ENCODE measurements around the gene MACROH2A1.

MACROH2A1 gene

GRCh38 chr5:135357685-135358084 is 41.3 kb downstream of the MACROH2A1 start:
- no peak for DNase-seq (ENCODE audit: insufficient read length, low spot score)
- FAIRE-seq = no peak

DNA sequence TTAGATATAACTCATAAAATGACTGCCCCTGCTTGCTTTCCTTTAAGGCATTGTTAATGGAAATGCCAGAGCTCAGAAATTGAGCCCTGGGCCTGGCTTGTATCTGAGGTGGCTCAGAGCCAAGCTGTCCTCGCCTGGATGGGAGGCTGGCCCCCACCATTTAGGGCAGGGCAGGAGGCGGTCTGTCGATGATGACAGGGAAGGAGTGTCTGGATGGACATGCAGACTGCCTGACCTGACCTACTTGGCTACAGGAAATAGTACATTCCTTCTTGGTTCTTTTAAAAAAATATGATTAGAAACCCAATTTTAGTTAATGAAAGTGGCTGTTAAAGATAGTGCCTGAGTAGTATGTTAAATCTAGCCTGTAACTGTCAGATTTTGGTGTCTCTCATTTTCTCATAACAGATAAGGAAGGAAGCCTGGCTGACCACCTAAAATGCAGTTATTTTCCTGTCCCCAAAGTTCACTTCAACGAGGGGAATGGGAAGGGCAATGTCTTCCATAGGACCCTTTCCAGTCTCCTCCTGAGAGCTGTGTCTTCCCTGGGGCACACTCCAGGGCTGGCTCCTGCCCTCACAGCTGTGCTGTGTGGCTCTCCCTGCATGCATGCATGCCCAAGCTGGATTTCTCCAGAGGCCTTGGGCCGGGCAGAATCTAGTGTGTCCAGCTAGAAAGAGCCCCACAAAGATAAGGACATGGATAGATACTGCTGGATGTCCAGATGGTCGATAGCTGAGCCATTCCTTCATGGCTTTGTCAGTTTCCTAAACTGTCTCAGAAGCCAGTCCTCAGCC is 42.3 kb downstream of the MACROH2A1 start:
- no peak for FAIRE-seq
- no peak for DNase-seq (ENCODE audit: insufficient read length, low spot score)

- DNase-seq (ENCODE audit: insufficient read length, low spot score) (no peak), FAIRE-seq (no peak)
These were observed 43.9 kb downstream of the MACROH2A1 start for GRCh38 chr5:135355169-135355568.

GRCh38 chr5:135353952-135354721 is 44.9 kb downstream of the MACROH2A1 start:
- DNase-seq (ENCODE audit: insufficient read length, low spot score) = no peak
- no peak for FAIRE-seq

DNA sequence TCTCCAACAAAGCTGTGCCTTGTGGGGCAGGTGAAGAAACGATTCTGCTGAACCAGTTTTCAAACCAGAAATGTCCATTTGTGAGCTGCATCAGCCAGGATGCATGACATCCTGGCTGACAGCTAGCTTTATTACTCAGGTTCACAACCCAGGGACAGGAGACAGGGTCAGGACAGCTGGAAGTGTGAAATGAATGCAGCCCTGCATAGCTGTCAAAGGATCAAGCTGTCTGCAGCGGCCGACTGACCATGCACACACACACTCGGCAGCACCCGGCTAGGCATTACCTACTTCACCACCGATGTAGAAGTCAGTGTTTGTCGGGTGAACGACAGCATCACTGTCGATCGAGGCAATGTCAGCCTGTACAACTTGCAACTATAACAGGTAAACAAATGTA is 48.5 kb downstream of the MACROH2A1 start:
- no peak for DNase-seq (ENCODE audit: insufficient read length, low spot score)
- no peak for FAIRE-seq

- FAIRE-seq = no peak
- DNase-seq (ENCODE audit: insufficient read length, low spot score) = no peak
These were observed 49.1 kb downstream of the MACROH2A1 start for GRCh38 chr5:135349886-135350285.

GRCh38 chr5:135349451-135349850 is 49.6 kb downstream of the MACROH2A1 start:
- FAIRE-seq = no peak
- DNase-seq (ENCODE audit: insufficient read length, low spot score) = no peak

DNA sequence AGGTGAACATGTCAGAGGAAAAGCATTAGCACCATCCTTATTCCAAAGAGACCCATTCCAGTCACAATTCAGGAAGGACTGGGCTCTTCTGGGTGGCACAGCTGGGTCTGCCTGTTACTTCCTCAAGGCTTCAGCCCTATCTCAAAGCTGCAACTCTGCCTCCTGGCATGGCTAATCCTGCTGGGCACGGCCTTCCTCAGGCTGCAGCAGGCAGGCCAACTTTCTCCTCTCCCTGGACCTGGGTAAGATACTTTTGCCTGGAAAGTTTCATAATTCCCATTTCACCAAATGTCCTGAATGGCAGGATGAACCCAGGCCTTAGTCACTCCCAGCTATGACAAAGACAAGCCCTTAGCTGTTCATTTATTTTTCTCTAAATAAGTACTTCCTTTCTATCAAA is 50.1 kb downstream of the MACROH2A1 start:
- no peak for FAIRE-seq
- no peak for DNase-seq (ENCODE audit: insufficient read length, low spot score)

GRCh38 chr5:135347392-135347791 is 51.6 kb downstream of the MACROH2A1 start:
- no peak for DNase-seq (ENCODE audit: insufficient read length, low spot score)
- FAIRE-seq = no peak

DNA sequence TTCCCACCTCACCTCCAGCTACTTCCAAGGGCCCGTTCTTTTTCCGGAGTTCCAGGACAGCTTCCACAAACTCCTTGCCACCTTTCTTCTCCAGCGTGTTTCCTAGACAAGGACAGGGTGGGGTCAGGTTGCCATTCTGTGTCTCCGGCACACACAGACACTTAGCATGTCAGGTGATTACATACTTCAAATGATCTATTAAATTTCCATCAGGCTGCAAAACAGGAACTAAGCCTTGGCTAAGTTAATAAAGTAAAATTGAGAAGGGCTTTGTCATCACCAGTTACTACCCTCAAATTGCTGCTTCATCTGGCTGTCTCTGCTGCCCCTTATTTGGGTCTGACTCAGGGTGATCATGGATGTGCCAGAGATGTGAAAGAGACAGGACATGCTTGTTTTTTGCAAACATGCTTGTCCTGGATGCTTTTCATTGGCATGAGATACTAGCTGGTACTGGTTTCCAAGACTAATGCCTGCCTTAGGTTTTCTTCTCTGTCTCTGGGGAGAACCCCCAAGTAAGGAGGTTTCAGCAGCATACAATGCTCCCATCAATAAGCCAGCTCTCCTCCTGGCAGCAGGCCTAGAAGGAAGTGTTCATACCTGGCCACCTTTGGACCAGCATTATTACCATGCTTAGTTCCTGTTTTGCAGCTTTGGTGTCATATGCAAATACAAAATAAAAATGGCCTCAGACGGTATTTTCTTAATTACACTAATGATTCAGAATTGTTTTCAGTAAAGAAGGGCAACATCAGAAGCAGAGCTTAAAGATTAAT is 52.9 kb downstream of the MACROH2A1 start:
- FAIRE-seq (no peak), DNase-seq (ENCODE audit: insufficient read length, low spot score) (no peak)

DNA sequence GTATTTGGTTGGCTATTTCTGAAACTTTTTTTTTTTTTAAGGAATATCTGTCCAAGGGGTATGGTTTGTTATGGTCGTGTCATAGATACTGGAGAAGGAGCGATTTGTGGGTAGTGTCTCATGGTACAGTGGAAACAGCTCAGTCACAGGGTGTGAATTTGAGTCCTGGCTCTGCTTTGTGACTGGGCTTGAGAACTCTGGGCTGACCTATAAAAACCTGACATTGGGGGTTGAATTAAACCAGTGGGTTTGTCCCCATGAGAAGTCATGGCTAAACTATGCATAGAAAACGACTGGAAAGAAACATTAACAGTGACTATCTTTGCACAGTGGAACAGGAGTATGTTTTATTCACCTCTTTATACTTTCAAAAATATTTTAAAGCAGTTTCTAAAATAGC is 54.7 kb downstream of the MACROH2A1 start:
- no peak for DNase-seq (ENCODE audit: insufficient read length, low spot score)
- FAIRE-seq = no peak

DNA sequence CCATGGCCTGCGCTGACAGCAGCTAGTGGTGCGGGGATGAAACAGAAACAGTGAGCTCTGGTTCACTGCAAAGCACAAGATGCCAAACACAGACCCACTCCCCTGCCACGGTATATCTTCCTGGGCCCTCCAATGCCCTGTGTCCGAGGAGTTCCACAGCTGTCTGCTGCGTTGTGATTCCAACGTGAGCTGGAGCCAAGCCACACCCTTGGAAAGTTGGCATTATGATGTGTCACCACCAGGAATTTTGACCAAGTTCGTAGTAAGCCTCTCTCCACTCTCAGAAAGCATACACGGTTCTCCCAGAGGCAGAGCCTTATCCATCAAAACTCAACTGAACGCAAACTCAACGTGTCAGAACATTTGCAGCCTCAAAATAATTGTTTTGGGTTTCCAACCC is 55.6 kb downstream of the MACROH2A1 start:
- DNase-seq (ENCODE audit: insufficient read length, low spot score) = no peak
- FAIRE-seq = no peak

- no peak for DNase-seq (ENCODE audit: insufficient read length, low spot score)
- no peak for FAIRE-seq
These were observed 56.5 kb downstream of the MACROH2A1 start for GRCh38 chr5:135342551-135342875.

GRCh38 chr5:135341696-135342550 is 57.1 kb downstream of the MACROH2A1 start:
- FAIRE-seq = no peak
- no peak for DNase-seq (ENCODE audit: insufficient read length, low spot score)

DNA sequence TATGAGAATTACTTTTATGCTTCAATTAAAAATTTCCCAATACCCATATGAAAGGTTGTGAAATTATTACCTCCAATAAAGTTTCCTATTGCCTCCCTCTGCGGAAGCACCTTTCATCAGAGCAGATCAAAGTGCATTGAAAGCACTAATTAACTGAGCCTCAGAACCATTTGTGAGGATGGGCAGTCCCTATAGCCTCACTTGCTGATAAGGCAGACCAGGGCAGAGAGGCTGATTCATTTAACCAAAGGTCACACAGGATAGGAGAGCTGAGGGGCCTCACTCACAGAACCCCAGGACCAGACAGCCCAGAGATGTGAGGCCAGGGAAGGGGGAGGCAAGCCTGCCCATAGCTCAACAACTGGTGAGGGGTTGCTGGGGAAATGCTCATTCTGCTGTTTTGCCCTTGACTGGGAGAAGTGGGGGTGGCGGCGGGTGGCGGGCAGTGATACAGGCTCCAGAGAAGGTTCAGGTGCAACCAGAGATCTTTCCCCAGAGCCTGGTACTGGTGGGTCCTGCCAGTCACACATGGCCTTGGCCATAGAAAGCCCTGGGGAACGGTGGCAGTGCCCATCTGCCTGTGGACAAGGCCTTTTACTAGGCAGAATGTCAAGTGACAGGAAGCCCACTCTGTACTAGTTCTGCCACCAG is 57.9 kb downstream of the MACROH2A1 start:
- DNase-seq (ENCODE audit: insufficient read length, low spot score) (no peak), FAIRE-seq (no peak)

GRCh38 chr5:135340568-135340967 is 58.5 kb downstream of the MACROH2A1 start:
- DNase-seq (ENCODE audit: insufficient read length, low spot score) (no peak), FAIRE-seq (no peak)

GRCh38 chr5:135339623-135340022 is 59.4 kb downstream of the MACROH2A1 start:
- no peak for FAIRE-seq

GRCh38 chr5:135339189-135339588 is 59.8 kb downstream of the MACROH2A1 start:
- DNase-seq (ENCODE audit: insufficient read length, low spot score) (no peak), FAIRE-seq (no peak)

More at GRCh38 chr5:135339623-135340022, 59.4 kb downstream of the MACROH2A1 start:
- DNase-seq (ENCODE audit: insufficient read length, low spot score) = no peak

- no peak for FAIRE-seq
- DNase-seq (ENCODE audit: insufficient read length, low spot score) = no peak
These were observed 62.0 kb downstream of the MACROH2A1 start for GRCh38 chr5:135337064-135337463.
